GM20431 (cell line): ENCODE measurements around the gene CCDC116.
"Not testable (repeated sequence)": the region's sequence is repeated elsewhere in the genome, so short reads cannot be mapped to it uniquely, and the experiment has no call there.

Experiments
- in situ Hi-C: fragments of 300-500 bp; cut with MseI, MboI; formaldehyde crosslinking; loops from one replicate; pipeline ENCODE4 v1.15.0; 2020; ENCODE audit warnings: low sequenced_read_pairs; ENCODE audit not compliant: unreplicated experiment

Gene CCDC116

DNA sequence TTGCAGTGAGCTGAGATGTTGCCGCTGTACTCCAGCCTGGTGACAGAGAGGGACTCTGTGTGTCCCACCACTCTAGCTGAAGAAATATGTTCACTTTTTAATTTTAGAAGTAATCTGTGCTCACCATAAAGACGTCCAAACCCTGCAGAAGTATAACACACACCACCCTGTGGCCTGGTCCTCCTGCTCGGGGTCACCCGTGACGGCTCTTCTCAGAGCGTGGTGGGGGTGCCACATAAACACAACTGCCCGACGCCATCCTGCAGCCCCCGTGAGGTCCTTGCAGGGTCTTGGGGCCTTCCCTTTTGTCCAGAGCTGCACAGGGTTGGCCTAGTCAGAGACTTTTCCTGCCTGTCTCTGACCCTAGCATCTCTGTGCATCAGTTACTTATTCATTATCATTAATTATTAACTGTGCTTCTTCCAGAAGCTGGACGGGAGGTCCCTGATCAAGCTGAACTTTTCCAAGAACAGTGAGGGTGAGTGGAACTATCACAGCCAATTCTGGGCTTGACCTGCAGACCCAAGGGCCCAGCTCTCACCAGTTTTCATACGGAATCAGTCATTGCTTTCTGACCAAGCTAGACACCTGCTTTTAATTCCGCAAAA, 42.2 kb downstream of the CCDC116 start:
- in situ Hi-C loops, result no loop called here

DNA sequence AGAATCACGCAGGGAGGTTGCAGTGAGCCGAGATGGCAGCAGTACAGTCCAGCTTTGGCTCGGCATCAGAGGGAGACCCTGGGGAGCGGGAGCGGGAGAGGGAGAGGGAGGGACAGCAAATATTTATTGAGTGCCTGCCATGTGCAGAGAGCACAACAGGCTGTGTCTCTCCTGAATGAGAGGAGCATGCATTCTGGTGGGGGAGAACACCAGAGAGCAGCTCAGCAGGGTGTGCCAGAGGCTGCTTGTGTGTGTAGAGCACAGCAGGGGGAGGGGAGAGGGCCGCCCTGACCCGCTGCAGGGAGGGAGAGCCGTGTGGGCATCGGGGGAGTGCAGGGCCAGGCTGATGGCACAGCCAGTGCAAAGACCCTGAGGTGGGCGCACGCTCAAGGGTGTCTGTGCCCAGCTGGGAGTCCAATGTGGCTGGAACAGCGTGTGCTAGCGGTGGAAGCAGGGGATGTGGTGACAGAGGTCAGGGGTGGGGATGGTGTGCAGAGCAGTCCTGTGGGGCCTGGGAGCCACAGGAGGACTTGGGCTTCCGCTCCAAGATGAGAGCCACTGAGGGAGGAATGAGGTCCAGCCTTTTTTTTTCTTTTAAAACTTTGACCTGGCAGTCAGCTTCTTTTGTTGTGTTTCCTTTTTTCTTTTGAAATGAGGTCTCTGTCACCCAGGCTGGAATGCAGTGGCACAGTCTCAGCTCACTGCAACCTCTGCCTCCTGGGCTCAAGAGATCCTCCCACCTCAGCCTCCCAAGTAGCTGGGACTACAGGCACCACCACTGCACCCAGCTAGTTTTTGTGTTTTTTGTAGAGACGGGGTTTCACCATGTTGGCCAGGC, 45.3 kb downstream of the CCDC116 start:
- in situ Hi-C loops, result no loop called here

DNA sequence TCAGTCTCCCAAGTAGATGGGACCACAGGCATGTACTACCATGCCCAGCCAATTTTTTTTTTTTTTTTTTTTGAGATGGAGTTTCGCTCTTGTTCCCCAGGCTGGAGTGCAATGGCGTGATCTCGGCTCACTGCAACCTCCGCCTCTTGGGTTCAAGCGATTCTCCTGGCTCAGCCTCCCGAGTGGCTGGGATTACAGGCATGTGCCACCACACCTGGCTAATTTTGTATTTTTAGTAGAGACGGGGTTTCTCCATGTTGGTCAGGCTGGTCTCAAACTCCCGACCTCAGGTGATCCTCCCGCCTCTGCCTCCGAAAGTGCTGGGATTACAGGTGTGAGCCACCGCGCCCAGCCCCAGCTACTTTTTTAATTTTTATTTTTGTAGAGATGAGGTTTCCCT, 46.3 kb downstream of the CCDC116 start:
- in situ Hi-C loops, result not testable (repeated sequence)

DNA sequence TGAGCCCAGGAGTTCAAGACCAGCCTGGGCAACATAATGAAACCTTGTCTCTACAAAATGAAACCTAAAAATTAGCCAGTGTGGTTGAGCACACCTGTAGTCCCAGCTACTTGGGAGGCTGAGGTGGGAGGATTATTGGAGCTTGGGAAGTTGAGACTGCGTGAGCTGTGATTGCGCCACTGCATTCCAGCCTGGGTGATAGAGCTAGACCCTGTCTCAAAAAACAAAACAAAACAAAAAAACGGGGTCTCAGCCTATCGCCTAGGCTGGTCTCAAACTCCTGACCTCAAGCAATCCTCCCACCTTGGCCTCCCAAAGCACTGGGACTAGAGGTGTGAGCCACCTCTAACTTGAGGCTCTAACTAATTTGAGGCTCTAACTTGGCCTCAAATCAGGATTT, 46.8 kb downstream of the CCDC116 start:
- in situ Hi-C loops, result no loop called here

DNA sequence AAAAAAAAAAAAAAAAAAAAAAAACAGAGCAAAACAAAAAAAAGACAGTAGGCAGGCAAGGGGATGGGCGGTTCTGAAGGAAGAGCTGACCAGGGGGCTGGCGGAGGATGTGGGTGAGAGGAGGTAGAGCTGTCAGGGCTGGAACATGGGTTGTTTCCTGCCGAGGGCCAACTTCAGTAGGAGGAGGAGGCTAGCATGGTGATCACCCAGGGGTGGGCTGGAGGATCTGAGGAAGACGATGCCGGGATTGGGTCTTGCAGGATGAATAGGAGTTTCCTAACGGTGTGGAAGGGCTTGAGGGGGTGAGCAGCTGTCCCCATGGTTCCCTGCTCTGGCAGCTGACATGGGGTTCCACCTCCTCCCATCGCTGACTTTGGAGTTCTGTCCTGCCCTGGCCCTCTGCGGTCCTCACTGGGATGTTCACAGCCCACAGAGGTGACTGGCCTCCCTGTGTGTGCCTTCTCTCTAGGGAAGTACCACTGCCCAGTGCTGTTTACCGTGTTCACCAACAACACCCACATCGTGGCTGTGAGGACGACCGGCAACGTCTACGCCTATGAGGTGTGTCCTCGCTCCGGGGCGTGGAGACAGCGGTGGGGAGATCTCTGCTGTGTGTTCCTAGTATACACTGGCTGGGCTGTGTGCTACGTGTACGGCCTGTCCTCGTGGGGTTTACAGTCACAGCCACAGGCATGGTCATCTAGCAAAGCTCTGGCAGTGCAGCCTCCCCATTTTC, 48.4 kb downstream of the CCDC116 start:
- in situ Hi-C loops, result no loop called here

DNA sequence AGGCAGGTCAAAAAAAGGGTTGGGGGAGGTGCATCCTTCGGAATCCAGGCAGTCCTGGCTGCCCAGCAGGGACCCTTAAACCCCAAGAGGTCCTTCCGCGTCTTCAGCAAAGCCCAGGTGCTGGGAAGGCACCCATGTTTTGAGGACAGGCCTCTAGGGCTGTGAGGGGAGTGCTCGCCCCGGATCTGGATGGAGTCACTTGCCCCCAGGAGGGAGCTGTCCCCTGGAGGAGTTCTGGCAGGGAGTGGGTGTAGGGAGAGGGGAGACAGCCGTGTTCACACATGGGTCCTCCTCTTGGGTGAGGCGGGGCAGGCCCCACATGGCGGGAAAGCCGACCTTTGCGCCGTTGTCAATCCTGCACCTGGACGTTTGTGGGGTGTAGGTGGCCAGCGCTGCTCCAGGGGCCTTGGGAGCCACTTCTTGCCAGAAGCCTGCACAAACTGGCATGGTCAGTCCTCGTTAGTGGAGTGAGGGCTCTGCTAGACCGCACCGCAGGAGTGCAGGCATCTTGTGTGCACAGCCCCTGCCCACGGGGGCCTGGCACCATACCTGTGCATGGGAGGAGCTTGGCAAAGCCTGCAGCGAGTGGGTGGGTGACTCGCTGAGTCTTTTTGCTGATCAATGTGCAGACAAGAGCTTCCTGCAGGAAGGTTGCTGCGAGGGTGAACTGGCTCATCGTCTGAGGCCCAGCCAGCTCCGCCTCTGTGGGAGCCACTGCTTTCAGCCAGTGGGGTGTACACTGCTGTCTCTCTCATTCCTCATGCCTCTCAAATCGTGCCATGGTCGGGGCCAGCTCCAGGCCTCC, 49.2 kb downstream of the CCDC116 start:
- in situ Hi-C loops, result no loop called here

DNA sequence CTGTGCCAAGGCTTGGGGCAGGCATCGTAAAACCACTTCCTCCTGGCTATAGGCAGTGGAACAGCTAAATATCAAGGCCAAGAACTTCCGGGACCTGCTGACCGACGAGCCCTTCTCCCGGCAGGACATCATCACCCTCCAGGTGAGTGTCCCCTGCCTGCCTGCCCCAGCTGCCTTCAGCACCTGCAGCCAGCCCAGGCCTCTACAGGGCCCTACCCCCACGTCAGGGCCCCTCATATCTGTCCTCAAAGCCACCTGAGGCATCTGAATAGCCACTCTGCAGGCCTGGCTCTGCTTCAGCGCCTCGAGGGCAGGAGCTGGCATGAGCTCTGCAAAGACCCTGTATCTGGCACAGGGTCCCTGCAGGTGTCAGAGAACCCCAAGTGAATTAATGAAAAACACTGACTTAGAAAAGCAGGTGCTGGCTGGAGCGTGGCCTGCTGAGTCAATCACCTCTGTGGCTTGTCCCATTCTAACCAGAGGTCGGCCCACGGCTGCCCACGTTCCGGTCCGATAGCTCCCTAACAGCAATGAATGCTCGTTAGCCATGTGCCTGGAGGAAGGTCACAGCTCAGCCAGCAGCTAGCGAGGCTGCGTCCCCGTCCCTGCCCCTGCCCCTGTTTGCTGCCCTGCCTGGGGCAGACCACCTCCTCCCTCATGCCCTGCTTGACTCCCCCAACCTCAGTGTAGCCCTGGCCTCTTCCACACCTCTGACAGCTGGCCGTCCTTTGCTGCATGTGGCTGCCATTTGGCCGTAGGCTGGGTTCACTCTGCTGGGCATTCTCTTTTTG, 50.0 kb downstream of the CCDC116 start:
- in situ Hi-C loops, result no loop called here

DNA sequence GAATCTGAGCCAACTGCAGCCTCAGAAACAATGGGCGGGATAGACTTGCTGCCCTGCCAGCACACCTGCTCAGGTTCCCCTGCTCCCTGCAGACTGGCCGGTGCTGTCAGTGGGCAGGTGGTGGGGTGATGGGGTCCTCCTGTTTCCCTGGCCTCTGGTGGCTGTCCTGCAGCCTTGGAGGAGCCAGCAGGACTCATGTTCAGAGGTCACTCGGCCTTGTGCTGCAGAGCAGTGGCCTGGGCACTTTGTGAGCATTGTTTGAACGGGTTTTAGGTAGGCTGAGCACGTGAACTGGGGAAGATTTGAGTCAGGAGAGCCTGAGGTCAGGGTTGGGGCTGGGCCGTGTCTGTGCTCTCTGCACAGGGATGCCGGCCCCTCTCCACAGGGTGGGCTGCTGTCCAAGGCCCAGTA, 50.8 kb downstream of the CCDC116 start:
- in situ Hi-C loops, result no loop called here

DNA sequence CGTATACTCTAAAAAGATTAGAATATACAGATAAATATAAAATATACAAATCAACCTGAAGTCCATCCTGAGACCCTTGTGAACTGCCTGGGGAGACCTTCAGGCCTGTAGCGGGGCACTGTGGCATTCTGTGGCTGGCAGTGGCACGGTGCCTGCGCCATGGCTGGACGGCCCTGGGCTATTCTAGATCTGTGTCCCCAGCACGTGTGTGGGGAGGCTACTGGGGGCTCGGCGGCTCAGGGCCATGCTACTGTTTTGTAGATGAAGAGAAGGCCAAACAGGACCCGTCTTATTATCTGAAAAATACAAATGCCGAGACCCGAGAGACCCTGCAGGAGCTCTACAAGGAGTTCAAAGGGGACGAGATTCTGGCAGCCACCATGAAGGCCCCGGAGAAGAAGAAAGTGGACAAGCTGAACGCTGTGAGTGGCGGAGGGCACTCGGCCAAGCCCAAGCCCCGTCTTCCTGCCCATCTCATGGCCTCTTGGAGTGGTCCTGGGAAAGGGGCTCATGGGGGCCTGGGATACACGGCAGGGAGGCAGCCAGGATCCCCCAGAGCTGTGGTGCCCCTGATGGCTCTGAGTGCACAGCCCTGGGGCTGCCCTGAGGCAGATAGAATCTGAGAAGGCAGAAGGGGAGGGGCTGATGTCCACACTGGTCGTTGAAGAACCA, 52.1 kb downstream of the CCDC116 start:
- in situ Hi-C loops, result no loop called here

DNA sequence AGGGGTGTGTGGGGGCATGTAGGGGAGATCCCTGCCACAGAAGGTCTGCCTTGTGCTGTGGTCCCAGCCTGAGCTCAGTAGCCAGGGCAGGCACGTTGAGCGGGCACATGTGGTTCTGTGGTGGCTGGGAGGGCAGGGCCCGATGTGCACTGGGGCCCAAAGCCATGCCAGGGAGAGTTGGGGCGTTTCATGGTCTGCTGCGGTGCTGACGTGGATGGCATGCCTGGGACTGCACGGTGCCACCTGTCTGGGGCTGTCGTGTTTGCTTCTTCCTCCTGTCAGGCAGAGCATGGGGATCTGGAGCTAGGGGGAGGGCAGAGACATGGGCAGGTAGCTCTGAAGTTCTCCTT, 52.6 kb downstream of the CCDC116 start:
- in situ Hi-C loops, result no loop called here

DNA sequence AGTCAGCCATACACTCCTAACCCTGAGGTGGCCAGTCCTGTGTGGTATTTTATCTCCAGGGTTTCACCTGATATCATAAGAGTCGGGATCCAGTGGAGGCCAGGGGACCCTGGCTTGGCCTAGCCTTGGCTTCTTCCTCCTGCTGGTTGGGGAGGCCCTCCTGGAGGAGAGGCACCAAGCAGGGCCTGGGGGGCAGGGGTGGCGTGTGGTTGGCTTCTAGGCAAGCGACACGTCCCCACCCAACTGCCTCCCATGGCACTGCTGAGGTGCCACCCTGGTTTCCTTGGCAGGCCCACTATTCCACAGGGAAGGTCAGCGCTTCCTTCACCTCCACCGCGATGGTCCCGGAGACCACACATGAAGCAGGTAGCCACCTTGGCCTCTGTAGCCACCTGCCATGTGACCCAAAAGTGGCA, 53.6 kb downstream of the CCDC116 start:
- in situ Hi-C loops, result no loop called here
